NK-92 (cell line): ENCODE data around the gene PXMP4.
A peak's percentile ranks its signal among the peaks of the same experiment; 100 is the strongest.

ENCODE experiments used
- DNase-seq: peaks from one replicate; lab custom pipeline; 2025; ENCODE audit not compliant: unreplicated experiment; lab: John Stamatoyannopoulos, UW

Gene PXMP4

DNA sequence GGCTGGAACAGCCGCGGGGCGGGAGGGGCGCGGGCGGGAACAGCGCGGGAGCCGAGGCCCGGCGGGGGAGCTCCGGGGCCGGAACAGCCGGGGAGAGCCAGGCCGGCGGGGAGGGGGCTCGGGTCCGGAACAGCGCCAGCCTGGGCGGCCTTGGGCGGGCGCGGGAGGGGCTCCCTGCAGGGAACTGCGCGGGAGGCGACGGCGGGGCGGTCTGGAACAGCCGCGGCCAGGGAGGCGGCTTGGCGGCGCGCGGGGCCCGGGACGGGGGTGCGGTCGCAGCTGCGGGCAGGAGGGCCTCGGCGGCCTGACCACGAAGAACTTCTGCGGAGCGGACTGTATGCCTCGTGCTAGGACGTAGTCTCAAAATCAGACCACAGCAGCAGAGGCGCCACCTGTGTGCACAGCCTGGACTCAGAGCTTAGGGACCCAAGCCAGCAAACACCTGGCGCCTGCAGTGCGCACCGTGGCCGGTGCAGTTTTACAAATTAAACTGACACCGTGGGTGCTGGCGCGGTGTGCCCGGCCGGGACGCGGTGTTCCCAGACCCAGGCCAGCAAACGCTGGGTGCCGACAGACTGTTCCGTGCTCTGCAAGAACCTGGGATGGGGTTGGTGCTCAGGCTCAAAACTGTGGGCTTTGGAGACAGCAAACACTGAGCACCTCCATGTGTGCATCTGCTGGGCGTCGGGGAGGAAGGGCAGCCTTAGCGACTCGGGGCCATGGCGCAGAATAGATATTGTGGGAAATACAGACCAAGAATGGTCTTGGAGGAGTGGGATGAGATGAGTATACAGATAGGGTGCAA, 12.3 kb upstream of the PXMP4 start:
- no peak for DNase-seq

- DNase-seq = peak; percentile 15
These were observed 11.6 kb upstream of the PXMP4 start, which contains the start of gene ZNF341 for GRCh38 chr20:33731693-33732165. ZNF341 (plus strand) TSS chr20:33731996; CDS start chr20:33732022, 26 bp downstream.

- no peak for DNase-seq
These were observed 11.0 kb upstream of the PXMP4 start for GRCh38 chr20:33730946-33731692.

- DNase-seq = no peak
These were observed 9.0 kb upstream of the PXMP4 start for GRCh38 chr20:33729101-33729500.

DNA sequence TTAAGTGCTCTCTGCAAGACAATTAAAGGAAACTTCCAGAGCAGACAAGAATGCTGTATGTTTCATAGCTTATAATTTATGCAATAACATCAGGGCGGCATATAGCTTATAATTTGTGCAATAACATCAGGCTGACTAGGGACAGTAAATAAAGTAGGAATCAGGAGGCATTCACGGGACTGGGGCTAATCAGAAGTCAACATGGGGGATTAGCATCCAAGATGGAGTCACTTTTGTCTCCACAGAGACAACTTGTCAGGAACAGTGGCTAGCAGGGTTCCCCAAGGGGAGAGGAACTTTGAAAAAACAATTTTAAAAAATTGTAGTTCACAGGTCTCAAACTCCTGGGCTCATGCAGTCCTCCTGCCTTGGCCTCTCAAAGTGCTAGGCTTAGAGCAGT, 8.4 kb upstream of the PXMP4 start:
- DNase-seq = no peak

DNA sequence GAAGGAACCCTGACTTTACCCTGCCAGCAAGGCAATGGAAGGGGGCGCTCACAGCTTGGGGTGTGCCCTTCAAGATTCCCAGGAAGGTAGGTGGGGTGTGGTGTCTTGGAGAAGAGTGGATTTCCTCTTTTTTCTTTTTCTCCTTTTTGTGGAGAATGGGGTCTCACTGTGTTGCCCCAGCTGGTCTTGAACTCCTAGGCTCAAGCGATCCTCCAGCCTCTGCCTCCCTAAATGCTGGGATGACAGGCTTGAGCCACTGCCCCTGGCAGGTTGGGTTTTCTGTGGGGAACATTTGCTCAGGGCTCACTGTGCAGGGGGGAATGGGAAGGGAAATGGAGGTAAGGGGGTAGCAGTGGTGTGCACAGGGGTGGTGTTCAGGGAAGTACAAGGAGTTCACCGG, 7.7 kb upstream of the PXMP4 start:
- no peak for DNase-seq

DNA sequence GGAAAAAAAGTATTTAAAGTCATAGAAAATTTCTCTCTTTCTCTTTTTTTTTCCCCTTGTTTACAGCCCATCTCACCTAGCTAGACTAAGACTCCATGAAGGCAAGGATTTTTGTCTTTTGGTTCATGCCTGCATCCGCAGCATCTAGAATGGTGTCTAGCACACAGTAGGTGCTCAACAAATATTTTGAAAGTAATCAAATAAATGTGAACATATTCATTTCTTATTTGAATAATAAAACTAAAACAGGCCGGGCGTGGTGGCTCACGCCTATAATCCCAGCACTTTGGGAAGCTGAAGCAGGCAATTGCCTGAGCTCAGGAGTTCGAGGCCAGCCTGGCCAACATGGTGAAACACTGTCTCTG, 7.0 kb upstream of the PXMP4 start:
- DNase-seq = no peak

- DNase-seq = no peak
These were observed 5.6 kb upstream of the PXMP4 start for GRCh38 chr20:33725607-33726264.

GRCh38 chr20:33724439-33725094, 4.5 kb upstream of the PXMP4 start:
- DNase-seq = no peak

DNA sequence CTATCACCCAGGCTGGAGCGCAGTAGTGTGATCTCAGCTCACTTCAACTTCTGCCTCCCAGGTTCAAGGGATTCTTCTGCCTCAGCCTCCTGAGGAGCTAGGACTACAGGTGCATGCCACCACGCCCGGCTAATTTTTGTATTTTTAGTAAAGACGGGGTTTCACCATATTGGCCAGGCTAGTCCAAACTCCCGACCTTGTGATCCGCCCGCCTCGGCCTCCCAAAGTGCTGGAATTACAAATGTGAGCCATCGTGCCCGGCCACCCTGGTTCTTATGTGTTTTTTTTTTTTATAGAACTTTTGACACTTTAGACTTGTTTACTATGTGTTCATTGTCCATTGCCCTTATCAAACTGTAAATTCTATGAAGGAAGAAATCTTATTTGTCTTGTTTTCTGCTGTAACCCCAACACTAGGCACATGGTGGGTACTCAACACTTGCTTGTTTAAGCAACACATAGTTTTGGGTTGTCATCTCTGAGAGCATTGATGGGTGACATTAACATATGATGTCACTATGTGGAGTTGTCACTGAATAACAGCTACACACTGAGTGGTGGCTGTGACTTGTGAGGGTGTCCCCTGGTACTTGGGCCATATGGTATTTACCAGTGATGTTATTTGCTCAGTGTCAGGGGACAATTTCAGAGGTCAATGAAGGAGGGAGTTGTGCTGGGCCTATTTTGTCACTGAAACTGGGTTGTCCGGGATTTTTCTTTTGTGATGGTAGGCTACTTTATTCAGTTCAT, 1.5 kb upstream of the PXMP4 start:
- no peak for DNase-seq

- no peak for DNase-seq
These were observed 677 bp downstream of the PXMP4 start for GRCh38 chr20:33719277-33719988.

DNA sequence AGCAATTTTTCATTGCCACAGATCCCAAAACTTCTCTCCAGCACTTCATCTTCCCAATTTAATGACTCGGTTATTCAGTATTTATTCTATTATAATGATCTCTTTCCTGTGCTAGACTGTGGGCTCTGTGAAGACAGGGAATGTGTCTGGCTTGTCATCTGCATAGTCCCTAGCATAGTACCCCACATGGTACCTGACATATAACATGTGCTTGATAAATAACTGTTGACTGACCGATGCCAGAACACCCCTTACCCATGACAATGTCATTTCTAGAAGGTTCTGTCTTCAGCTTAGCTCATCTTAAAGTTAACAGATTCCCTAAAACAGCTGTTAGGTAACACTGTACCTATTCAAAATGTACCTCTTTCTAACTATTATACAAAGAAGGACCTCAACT, 3.6 kb downstream of the PXMP4 start:
- DNase-seq = no peak

DNA sequence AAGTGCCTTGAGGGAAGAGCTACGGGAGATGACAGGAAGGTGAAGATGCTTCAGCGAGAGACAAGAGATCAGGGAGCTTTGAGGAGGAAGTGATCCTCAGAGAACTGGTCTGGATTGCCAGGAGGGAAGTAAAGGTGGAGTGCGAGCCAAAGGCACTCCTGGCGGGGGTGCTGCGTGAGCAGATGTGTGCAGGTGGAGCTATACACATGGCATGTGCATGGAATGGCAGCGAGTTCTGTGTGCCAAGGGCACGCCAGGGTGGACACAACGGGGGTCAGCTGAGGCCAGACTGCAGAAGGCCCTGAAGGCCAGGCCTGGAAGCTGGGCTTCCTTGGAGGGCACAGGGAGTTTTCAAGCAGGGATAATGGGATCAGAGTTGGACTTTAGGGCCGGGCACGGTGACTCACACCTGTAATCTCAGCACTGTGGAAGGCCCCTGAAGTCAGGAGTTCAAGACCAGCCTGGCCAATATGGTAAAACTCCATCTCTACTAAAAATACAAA, 6.2 kb downstream of the PXMP4 start:
- DNase-seq = no peak

- no peak for DNase-seq
These were observed 8.7 kb downstream of the PXMP4 start for GRCh38 chr20:33711446-33711738.

DNA sequence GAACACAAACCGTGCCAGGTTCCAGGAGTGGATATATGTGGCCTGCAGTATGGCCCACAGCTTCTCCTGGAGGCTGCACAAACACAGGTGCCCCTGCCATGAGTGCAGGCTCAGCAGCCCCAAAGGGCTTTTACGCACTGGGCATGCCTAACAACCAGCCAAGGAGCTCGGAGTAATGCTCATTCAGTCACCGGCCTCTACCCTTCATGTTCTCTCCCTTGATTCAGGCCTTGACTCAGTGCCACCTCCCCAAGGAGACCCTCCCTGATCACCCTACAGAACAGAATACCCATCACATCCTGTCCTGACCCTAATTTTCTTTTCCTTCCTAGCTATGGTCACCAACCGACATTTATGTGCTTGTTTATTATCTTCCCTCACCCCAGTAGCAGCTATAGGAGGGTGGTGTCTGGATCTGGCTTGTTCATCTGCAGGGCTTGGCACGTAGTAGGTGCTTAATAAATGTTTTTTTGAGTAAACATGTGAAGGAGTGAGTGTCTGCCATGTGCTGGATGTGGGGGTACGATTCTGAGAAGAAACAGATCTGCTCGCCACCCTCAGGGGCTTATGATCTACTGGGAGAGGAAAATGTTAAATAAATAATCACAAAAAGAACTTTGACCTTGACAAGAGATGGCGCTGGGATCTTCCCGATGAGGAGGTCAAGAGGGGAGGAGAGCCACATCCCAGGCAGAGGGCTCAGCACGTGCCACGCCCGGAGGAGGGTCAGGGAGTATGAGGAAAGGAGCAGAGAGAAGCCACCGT, 9.2 kb downstream of the PXMP4 start:
- no peak for DNase-seq

DNA sequence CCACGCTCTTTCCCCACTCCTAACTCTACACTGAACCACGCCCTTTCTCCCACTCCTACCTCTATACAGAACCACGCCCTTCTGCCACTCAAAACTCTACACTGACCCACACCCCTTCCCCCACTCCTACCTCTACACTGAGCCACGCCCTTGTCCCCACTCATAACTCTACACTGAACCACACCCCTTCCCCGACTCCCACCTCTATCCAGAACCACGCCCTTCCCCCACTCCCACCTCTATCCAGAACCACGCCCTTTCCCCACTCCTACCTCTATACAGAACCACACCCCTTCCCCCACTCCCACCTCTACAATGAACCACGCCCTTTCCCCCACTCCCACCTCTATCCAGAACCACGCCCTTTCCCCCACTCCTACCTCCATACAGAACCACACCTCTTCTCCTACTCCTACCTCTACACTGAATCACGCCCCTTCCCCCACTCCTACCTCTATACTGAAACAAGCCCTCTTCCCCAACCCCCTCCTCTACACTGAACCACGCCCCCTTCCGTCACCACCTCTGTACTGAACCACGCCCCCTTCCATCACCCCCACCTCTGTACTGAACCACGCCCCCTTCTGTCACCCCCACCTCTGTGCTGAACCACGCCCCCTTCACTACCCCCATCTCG, 10.1 kb downstream of the PXMP4 start:
- no peak for DNase-seq

DNA sequence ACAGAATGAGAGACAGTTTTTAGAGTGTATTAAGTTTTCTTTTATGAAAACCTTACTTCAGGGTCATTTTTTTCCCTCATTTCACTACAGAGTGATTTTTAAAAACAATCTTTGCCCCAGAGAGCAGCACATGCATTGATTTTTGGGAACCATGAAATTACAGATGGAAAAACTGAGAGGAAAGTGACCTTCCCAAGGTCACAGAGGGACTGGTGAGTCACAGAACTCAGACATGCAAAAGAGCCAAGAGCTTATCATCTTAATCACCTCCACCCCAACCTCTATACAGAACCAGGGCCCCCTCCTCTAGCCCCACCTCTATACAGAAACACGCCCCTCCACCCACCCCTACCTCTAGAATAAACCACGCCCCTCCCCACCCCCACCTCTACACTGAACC, 10.7 kb downstream of the PXMP4 start:
- no peak for DNase-seq

DNA sequence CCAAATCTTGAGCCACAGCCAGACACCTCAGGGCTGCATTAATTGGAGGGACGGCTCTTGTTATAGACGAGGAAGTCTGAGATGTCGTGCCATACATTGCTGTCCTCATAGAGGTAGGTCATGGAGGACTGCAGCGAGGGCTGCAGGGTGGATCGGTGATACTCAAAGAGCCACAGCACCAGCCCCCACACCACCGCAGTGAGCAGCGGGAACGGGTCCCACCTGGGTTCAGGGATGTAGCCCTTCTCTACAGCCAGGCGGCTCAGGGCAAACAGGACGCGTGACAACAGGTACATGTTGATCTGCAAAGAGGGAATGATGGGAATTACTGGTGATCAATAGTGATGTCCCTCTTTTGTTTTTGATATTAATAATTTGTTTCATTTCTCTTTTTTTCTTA, 12.4 kb downstream of the PXMP4 start:
- DNase-seq = no peak
